Stimulated activated CD4-positive, alpha-beta T cell treated with anti-CD3 and anti-CD28 coated beads, Interleukin-2, amount 100 ng/mL, for 48 hours (primary cell): Measurements from ENCODE around the gene BDKRB2.
"Not testable (repeated sequence)": the region's sequence is repeated elsewhere in the genome, so short reads cannot be mapped to it uniquely, and the experiment has no call there.

Experiments used
- DNase-seq, 2 donors: peaks; one replicate each; pipeline ENCODE4 v3.0.0-alpha.2; 2020

The BDKRB2 gene

DNA sequence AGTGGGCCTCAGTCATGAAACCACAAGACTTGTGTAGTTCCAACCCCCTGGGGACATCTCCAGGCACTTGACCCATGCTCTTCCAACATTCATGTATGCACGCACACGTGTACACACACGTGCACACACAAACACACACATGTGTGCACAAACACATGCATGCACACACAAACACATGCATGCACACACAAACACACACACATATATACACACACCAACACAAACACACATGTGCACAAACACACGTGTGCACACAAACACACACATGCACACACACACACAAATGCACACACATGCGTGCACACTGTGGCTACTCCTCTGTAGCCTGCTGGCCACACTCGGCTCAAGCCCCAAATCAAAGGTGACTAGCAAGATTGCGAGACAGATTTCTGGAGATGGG is 22.8 kb downstream of the BDKRB2 start:
- DNase-seq: no peak

- no peak for DNase-seq
Observed at GRCh38 chr14:96229315-96229714, 24.7 kb downstream of the BDKRB2 start.

DNA sequence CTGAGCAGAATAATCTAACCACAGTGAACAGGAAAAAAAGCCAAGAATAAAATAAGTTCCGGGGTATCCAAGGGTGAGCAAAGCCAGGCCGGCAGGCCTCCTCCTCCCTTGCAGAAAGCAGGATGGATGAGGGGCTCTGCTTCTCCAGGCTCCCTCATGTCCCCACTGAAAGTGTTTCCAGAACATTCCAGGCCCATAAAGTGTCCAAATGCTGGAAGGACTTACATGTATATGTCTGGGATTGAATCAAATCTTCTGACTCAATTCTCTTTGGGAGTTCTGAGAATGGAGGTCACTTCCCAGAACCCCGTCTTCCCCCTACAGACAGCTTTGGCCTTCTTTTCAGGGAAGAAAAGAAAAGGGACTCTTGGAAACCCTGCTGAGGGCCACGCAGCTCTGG is 26.4 kb downstream of the BDKRB2 start:
- no peak for DNase-seq

DNA sequence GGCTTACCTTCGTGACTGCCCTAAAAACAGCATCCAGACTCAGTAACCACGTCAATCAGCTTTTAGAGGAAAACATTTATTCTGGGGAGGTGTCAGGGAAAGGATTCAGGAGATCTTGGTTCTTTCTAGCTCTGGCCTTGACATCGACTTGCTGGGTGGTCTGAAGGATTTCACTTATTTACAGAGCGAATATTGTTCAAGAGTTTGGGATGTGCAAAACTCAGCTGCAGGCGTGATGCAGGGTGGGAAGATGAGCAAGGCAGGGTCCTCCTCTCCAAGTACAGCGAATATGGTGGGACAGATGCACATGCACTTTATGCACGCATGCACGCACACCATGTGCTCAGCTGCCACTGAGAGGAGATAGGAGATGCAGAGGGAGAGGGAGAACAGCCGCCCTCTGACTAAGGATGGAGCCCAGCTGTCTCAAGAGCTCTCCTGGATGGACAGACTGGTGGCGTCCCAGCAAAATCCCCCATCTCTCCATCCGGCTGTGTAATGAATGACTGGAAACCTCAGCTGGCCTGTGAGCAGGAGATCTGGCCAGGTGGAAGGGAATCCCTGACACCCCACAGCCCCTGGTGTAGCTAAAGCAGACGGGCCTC is 27.0 kb downstream of the BDKRB2 start:
- no peak for DNase-seq

GRCh38 chr14:96232506-96232905 is 27.9 kb downstream of the BDKRB2 start:
- DNase-seq: no peak

GRCh38 chr14:96233661-96234060 is 29.0 kb downstream of the BDKRB2 start:
- DNase-seq: no peak

DNA sequence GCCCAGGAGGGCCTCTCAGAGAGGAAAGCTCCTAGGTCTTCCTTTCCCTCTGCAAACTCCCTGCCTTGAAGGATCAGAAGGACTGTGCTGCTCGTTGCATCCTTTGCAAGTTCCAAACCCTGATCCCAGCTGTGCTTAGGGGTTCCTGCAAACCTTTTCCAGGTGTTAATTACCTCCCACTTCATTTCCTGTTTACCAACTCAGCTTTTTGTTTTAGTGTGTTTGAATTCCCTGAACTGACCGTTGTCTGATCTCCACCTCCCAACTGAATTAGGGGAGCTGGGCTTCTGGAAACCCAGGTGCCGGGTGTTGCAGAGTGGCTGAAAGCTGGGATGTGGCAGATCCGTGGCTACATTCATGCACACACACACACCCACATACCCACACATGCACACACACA is 30.8 kb downstream of the BDKRB2 start:
- DNase-seq: no peak

- no peak for DNase-seq
Observed at GRCh38 chr14:96237641-96238040, 33.0 kb downstream of the BDKRB2 start.

- no peak for DNase-seq
Observed at GRCh38 chr14:96238676-96239265, 34.1 kb downstream of the BDKRB2 start.

DNA sequence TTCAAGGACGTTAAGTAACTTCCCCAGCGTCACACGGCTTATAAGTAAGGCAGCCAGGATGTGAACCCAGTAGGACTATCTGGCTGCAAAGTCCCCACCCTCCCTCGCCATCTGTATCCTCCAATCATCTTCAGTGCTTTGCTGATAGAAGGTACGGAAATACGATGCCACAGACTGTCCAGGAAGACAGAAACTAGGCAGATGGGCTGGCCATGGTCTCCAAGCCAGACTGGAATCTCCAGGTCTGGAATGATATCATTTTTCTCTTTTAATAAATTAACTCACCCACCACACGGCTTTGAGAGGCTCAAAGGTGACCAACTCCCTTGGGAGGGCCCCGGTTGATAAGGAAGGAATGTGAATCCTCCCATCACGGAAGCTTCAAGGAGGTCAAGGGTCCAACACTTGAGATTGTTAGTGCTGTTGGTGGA is 35.1 kb downstream of the BDKRB2 start:
- no peak for DNase-seq

GRCh38 chr14:96240641-96241040 is 36.0 kb downstream of the BDKRB2 start:
- DNase-seq: no peak

DNA sequence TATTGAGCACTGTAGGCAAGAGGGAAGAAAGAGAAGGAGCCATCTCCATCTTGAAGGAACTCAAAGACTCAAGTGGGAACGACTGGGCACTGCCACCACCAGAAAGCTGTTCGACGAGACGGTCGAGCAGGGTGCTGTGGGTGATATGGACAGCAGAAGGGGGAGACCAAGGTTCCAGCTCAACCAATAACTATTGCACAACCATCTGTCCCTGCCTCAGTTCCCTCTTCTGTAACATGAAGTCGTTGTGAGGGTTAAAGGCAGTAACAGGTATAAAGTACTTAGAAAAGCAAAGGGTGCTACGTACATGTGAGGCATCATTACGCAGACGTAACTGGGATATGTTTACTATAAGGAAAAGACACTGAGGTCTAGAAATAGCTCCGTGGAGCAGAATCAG is 37.5 kb downstream of the BDKRB2 start:
- DNase-seq: no peak

DNA sequence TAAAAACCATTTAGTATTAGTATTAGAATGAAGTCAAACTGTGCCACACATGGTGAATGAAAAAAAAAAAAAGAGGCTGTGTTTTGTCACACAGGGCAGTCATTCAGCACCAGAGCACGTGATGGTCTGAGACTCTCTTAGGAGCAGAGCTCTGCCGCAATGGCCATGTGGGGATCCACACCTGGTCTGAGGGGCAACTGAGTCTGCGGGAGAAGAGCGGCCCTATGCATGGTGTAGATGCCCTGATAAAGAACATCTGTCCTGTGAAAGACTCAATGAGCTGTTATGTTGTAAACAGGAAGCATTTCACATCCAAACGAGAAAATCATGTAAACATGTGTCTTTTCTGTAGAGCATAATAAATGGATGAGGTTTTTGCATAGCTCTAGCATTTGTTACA is 39.1 kb downstream of the BDKRB2 start:
- no peak for DNase-seq

- DNase-seq: not testable (repeated sequence)
Observed at GRCh38 chr14:96245074-96245473, 40.4 kb downstream of the BDKRB2 start.

DNA sequence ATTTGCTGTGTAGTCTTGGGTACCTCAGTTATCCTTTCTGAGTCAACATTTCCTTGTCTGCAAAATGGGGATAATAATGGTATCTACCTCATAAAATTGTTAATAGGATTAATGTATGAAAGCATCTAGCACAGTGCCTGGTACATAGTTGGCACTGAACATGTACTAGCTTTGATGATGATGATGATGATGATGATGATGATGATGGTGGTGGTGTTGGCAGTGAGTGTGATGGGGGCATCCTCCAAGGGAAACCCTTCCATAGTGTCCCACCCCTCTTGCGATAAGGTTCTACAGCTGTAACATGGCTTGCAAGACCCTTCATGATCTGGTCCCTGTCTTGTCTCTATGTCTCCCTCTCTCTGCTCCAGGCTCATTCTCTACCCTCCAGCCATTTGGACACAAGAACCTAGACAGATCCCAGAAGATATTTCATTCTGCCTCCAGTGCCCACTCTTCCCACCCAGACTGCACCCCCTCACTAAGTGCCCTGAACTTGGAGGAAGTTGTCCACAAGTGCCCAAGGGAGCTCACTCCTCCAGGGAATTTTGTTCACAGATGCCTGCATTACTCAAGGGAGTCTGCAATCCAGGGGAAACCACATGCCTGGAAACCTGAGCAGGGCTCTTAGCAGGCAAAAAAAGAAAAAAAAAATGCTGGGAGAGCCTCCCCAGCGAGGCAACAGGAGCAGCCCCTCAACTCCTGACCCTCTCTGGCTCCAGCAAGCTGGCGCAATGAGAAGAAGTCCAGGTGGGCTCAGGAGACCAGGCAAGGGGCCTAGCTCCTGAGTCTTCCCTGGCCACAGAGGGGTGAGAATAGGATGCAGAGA is 41.3 kb downstream of the BDKRB2 start:
- DNase-seq: no peak

DNA sequence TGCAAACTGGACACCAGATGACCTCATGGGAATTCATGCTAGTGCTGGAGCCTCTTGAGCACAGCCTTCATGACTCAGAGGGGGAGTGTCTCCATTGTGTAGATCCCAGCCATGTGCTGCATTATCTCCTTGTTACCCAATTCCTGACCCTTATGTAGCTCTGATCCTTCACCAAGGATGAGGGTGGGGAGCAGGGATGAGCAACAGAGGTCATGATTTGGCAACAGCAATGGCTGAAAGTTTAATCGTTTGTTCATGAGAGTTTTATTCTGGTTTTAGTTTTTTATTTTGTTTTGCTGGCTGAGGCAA is 41.9 kb downstream of the BDKRB2 start:
- no peak for DNase-seq

- no peak for DNase-seq
Observed at GRCh38 chr14:96247031-96247430, 42.4 kb downstream of the BDKRB2 start.

DNA sequence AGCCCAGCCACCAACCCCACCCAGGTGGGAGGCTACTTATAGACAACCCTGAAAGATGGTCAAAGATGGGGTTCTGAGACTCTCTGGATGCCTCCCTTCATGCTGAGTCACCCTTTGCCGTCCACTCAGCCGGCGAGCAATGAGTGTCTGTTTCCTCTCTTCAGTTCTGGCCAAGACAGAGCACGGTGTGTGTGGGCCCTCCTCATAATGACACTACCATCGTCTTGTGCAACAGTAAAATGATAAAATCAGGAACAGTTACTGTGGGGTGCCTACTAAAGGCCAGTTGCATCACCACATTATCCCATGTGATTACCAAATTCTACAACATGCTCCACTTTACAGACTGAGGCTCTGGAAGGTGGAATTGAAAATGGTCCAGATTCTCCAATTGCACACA is 44.4 kb downstream of the BDKRB2 start:
- no peak for DNase-seq

GRCh38 chr14:96250485-96250884 is 45.8 kb downstream of the BDKRB2 start:
- DNase-seq: no peak

DNA sequence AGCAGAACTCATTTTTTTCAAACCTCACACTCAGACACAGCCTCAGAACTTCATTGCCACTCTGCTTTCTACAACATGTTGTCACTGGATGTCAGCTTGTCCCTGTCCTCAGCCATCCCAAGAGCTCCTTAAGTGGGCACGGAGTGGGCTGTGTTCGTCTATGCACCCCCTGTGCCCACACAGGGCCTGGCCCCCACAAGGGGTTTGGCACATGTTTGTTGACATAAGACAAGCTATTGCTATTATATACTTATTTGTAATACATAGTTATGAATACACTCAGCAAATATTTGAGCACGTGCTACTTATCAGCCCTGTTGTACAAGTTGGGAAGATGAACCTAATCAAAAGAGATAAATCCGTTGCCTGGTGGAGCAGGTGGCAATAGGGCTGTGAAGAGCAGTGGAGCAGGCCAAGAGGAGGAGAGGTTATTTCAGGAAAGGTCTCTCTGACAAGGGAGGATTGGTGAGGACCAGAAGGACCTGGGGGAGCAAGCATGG is 47.1 kb downstream of the BDKRB2 start:
- no peak for DNase-seq

DNA sequence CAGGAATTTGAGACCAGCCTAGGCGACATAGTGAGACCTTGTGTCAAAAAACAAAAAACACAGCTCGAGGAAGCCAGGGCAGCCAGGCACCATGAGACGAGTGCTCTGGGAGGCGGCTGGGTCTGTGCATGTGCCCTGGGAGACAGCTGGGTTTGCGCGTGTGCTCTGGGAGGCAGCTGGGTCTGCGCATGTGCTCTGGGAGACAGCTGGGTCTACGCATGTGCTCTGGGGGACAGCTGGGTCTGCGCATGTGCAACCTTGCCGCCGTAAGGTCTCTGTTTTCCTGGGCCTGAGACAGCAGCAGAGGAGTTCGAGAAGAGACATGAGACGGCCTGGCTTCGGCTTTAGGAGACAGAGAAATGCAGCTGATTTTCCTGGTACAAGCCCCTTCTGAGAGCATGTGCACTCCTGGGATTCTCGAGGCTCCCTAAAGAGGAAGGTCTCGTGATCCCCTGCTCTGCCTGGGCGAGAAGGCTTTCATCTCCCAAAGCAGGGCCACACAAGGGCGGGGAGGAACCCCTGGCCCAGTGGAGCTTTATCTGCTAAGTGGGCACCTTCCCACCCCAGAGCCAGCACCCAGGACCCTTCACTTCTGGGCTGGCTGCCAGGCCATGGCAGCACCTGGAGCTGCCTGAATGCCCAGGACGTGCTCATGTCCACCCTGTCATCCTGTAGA is 47.8 kb downstream of the BDKRB2 start:
- DNase-seq: no peak

GRCh38 chr14:96252999-96253539 is 48.4 kb downstream of the BDKRB2 start:
- DNase-seq: no peak

- no peak for DNase-seq
Observed at GRCh38 chr14:96254687-96255086, 50.0 kb downstream of the BDKRB2 start.
